Measurements from ENCODE around the gene CFDP1. TPM values are rescaled to one million over a fixed set of nuclear protein-coding genes. Genes with fewer than 3 reads are reported as not detected.

Gene CFDP1
- total and polyA plus RNA-seq, 2 of the 13 experiments (the other 11 are each of a cell fraction or from before 2014, with no cell fraction given) = 78.6 to 153 TPM

DNA sequence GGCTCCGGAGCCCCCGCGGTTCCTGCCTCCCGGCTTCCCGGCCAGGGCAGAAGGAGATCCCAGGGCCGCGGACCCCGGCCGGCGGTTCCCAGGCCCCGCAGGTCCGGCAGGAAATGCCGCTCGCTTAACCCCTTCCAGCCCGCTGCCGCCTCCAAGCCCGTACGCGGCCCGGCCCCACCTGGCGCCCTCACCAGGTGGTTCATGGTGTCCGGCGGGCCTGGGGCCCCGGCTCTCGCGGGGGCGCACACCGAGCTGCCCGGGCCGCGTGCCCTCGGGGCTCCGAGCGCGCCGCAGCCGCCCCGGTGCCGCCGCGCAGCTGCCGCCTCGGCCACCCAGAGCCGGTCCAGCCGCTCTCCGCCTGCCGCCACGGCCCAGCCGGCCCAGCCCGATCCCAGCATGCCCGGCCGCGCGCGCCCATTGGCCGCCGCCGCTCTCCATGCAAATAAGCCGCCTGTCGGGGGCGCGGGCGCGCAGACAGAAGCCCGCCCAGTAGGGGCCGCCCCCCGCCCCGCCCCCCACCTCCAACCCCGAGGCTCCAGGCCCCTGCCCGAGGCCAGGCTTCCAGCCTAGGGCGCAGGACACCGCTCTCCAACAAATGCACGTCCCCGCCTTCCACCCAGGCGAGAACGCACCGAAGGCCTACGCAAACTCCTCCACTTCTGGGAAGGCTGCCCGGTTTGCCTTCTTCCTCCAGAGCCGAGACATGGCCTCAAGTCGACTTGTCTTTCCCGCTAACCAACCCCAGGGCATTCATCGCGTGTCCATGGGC, 181.8 kb downstream of the CFDP1 start, which contains the start of gene BCAR1 (continued):
- TF ChIP-seq, protein P1, sequence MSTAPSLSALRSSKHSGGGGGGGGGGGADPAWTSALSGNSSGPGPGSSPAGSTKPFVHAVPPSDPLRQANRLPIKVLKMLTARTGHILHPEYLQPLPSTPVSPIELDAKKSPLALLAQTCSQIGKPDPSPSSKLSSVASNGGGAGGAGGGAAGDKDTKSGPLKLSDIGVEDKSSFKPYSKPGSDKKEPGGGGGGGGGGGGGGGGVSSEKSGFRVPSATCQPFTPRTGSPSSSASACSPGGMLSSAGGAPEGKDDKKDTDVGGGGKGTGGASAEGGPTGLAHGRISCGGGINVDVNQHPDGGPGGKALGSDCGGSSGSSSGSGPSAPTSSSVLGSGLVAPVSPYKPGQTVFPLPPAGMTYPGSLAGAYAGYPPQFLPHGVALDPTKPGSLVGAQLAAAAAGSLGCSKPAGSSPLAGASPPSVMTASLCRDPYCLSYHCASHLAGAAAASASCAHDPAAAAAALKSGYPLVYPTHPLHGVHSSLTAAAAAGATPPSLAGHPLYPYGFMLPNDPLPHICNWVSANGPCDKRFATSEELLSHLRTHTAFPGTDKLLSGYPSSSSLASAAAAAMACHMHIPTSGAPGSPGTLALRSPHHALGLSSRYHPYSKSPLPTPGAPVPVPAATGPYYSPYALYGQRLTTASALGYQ (CRISPR knock-in tag; IDR thresholded peaks at IDR 0.05) = no peak
- TF ChIP-seq ZSCAN25 (CRISPR knock-in tag; IDR thresholded peaks at IDR 0.05) (no peak), MATR3 (CRISPR knock-in tag; IDR thresholded peaks at IDR 0.05) (no peak), KDM2A (CRISPR knock-in tag; IDR thresholded peaks at IDR 0.05; ENCODE audit: borderline replicate concordance, low read depth) (peak; percentile 67; the same call in 1 of the 2 replicates), ZNF12 (CRISPR knock-in tag; IDR thresholded peaks at IDR 0.05) (no peak), CENPX (CRISPR knock-in tag; IDR thresholded peaks at IDR 0.05) (no peak), ZMYM3 (CRISPR knock-in tag; IDR thresholded peaks at IDR 0.05) (0 out of 2 replicates have a peak, but pooled peaks have one; percentile 42), AKAP8 (CRISPR knock-in tag; IDR thresholded peaks at IDR 0.05) (peak; percentile 19; the same call in 1 of the 2 replicates), MBNL3 (CRISPR knock-in tag; conservative IDR thresholded peaks at IDR 0.05) (no peak), PAX8 (CRISPR knock-in tag; IDR thresholded peaks at IDR 0.05; ENCODE audit: borderline replicate concordance) (0 out of 2 replicates have a peak, but pooled peaks have one; percentile 21), RNF2 (conservative IDR thresholded peaks at IDR 0.05; ENCODE audit: low read depth) (peak; percentile 20; the same call in 1 of the 2 replicates), ZZZ3 (CRISPR knock-in tag; IDR thresholded peaks at IDR 0.05; ENCODE audit: borderline replicate concordance) (no peak), ONECUT2 (CRISPR knock-in tag; IDR thresholded peaks at IDR 0.05) (0 out of 2 replicates have a peak, but pooled peaks have one; percentile 16), YY1 (IDR thresholded peaks at IDR 0.05; ENCODE audit: insufficient read depth, insufficient replicate concordance, low read depth, low read length) (peak; percentile 71), NCOA5 (CRISPR knock-in tag; IDR thresholded peaks at IDR 0.05) (no peak), RFX1 (IDR thresholded peaks at IDR 0.05) (no peak)
- TF ChIP-seq, protein P2, sequence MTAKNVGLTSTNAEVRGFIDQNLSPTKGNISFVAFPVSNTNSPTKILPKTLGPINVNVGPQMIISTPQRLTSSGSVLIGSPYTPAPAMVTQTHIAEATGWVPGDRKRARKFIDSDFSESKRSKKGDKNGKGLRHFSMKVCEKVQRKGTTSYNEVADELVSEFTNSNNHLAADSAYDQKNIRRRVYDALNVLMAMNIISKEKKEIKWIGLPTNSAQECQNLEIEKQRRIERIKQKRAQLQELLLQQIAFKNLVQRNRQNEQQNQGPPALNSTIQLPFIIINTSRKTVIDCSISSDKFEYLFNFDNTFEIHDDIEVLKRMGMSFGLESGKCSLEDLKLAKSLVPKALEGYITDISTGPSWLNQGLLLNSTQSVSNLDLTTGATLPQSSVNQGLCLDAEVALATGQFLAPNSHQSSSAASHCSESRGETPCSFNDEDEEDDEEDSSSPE (CRISPR knock-in tag; IDR thresholded peaks at IDR 0.05) = peak; percentile 59; the same call in 1 of the 2 replicates
- TF ChIP-seq, protein P3, sequence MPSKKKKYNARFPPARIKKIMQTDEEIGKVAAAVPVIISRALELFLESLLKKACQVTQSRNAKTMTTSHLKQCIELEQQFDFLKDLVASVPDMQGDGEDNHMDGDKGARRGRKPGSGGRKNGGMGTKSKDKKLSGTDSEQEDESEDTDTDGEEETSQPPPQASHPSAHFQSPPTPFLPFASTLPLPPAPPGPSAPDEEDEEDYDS (CRISPR knock-in tag; IDR thresholded peaks at IDR 0.05) = peak; percentile 58; the same call in 1 of the 2 replicates
- TF ChIP-seq, protein P4, sequence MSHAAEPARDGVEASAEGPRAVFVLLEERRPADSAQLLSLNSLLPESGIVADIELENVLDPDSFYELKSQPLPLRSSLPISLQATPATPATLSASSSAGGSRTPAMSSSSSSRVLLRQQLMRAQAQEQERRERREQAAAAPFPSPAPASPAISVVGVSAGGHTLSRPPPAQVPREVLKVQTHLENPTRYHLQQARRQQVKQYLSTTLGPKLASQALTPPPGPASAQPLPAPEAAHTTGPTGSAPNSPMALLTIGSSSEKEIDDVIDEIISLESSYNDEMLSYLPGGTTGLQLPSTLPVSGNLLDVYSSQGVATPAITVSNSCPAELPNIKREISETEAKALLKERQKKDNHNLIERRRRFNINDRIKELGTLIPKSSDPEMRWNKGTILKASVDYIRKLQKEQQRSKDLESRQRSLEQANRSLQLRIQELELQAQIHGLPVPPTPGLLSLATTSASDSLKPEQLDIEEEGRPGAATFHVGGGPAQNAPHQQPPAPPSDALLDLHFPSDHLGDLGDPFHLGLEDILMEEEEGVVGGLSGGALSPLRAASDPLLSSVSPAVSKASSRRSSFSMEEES (CRISPR knock-in tag; IDR thresholded peaks at IDR 0.05) = 0 out of 2 replicates have a peak, but pooled peaks have one; percentile 30
- TF ChIP-seq, protein P5, sequence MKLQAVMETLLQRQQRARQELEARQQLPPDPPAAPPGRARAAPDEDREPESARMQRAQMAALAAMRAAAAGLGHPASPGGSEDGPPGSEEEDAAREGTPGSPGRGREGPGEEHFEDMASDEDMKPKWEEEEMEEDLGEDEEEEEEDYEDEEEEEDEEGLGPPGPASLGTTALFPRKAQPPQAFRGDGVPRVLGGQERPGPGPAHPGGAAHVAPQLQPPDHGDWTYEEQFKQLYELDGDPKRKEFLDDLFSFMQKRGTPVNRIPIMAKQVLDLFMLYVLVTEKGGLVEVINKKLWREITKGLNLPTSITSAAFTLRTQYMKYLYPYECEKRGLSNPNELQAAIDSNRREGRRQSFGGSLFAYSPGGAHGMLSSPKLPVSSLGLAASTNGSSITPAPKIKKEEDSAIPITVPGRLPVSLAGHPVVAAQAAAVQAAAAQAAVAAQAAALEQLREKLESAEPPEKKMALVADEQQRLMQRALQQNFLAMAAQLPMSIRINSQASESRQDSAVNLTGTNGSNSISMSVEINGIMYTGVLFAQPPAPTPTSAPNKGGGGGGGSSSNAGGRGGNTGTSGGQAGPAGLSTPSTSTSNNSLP (IDR thresholded peaks at IDR 0.05; ENCODE audit: low read depth, low read length) = no peak
- TF ChIP-seq, protein P6, sequence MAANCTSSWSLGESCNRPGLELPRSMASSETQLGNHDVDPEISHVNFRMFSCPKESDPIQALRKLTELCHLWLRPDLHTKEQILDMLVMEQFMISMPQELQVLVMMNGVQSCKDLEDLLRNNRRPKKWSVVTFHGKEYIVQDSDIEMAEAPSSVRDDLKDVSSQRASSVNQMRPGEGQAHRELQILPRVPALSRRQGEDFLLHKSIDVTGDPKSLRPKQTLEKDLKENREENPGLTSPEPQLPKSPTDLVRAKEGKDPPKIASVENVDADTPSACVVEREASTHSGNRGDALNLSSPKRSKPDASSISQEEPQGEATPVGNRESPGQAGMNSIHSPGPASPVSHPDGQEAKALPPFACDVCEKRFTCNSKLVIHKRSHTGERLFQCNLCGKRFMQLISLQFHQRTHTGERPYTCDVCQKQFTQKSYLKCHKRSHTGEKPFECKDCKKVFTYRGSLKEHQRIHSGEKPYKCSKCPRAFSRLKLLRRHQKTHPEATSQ (CRISPR knock-in tag; IDR thresholded peaks at IDR 0.05; ENCODE audit: borderline replicate concordance) = peak; percentile 33; the same call in 1 of the 2 replicates

All from HepG2 (cell line).